Measurements from ENCODE around the gene OR5H2. TPM values are rescaled to one million over a fixed set of nuclear protein-coding genes. Genes with fewer than 3 reads are reported as not detected.

Gene OR5H2
- total and polyA plus RNA-seq, 2 donors (not counting 1 experiment from before 2014, with no cell fraction given) = not detected

DNA sequence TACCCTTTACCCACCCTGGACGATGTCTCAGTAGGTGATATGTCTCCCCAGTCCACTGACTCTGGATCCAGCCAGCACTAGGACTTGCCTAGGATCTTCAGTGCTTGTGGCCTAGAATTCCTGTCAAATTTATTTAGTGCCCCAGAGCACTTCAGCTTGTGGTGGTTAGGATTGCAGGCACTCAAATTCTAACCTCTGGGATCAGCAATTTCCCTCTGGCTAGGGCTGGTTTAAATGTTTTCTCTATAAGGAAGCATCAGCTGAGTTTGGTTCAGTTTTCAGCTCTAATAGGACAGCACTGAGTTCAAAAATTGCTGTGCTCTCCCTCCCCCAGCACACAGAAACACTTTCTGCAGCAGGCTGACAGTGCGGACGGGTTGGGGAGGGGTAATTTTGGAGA is 10.2 kb upstream of the OR5H2 start:
- no peak for DNase-seq
- no peak overlapping the region for H2AFZ ChIP-seq (ENCODE audit: insufficient read depth, low read depth, low read length, poor library complexity, severe bottlenecking)
- no peak overlapping the region for H3K9ac ChIP-seq (ENCODE audit: low read length)
- no peak overlapping the region for H3K4me3 ChIP-seq (ENCODE audit: control extremely low read depth in 1 of 5, extremely low read depth in 1 of 5, insufficient read depth in 1 of 5, low read depth in 2 of 5, low read length in 4 of 5)
- WGBS (ENCODE audit: insufficient coverage) = 100% methylated on average over 1 of the region's 3 CpGs
- CTCF ChIA-PET = no interaction called here
- Mint-ChIP-seq H3K4me3 (no peak overlapping the region), H3K27me3 (no peaks in the 10 kb centered on the region), H3K9me3 (ENCODE audit: insufficient read depth) (peaks cover 5% of the 10 kb centered on the region), H3K27ac (no peak overlapping the region), H3K4me1 (no peaks in the 10 kb centered on the region)
- no peaks in the 10 kb centered on the region for H3K79me2 ChIP-seq (ENCODE audit: control insufficient read depth, insufficient read depth, low read length)
- intact Hi-C loops (cut with micrococcal nuclease) = no loop called here
- TF ChIP-seq, protein P1, sequence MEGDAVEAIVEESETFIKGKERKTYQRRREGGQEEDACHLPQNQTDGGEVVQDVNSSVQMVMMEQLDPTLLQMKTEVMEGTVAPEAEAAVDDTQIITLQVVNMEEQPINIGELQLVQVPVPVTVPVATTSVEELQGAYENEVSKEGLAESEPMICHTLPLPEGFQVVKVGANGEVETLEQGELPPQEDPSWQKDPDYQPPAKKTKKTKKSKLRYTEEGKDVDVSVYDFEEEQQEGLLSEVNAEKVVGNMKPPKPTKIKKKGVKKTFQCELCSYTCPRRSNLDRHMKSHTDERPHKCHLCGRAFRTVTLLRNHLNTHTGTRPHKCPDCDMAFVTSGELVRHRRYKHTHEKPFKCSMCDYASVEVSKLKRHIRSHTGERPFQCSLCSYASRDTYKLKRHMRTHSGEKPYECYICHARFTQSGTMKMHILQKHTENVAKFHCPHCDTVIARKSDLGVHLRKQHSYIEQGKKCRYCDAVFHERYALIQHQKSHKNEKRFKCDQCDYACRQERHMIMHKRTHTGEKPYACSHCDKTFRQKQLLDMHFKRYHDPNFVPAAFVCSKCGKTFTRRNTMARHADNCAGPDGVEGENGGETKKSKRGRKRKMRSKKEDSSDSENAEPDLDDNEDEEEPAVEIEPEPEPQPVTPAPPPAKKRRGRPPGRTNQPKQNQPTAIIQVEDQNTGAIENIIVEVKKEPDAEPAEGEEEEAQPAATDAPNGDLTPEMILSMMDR (IDR thresholded peaks at IDR 0.05) = no peak
- TF ChIP-seq EZH2 (IDR thresholded peaks at IDR 0.05; ENCODE audit: borderline replicate concordance, insufficient read depth, low read depth, low read length, poor library complexity, severe bottlenecking) = no peak
- H3K36me3 ChIP-seq (replicated peaks in 1 of 2; ENCODE audit: control extremely low read depth in 1 of 2, control insufficient read depth in 1 of 2, extremely low read depth in 1 of 2, insufficient read depth in 2 of 2, low read length in 1 of 2) = no peaks in the 10 kb centered on the region
- no peak for ATAC-seq (ENCODE audit: low read depth)
- POLR2A ChIA-PET = no interaction called here
- H3K4me1 ChIP-seq (ENCODE audit: control insufficient read depth in 2 of 2, insufficient read depth in 2 of 2, low read length in 2 of 2) = no peaks in the 10 kb centered on the region
- H3K9me3 ChIP-seq (ENCODE audit: control extremely low read depth in 1 of 3, control insufficient read depth in 2 of 3, insufficient read depth in 1 of 3, low read length in 2 of 3) = peaks cover 0 to 20% (median 0%) of the 10 kb centered on the region in 3 donors
- no peak overlapping the region for H3K4me2 ChIP-seq (replicated peaks; ENCODE audit: low read depth, low read length, poor library complexity, severe bottlenecking)
- H3K27me3 ChIP-seq (replicated peaks in 1 of 4; ENCODE audit: control extremely low read depth in 1 of 4, control insufficient read depth in 3 of 4, insufficient read depth in 4 of 4, low read length in 3 of 4) = no peaks in the 10 kb centered on the region
- H3K27ac ChIP-seq (ENCODE audit: low read length in 2 of 2) = no peak overlapping the region
- no peaks in the 10 kb centered on the region for H4K20me1 ChIP-seq (ENCODE audit: control insufficient read depth, insufficient read depth, low read length, poor library complexity, severe bottlenecking)

DNA sequence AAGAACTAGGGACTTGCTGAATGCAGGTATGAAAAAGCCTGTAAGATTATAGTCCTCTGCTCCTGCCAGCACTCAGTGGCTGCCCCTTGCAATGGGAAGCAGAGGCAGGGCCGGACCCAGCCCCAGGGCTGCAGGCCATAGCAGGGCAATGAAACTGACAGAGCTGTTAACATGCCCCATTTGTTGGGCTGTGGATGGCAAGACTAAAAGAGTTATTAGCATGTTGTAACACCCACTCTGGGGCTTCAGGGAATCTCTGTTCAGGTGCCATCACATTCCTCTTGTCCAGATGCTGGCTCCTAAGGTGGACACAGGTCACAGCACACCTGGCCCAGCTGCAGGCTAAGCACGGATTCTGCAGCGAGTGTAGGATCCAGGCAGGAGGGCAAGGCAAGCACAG is 7.4 kb upstream of the OR5H2 start:
- WGBS (ENCODE audit: insufficient coverage) = 86% methylated on average over 3 of the region's 3 CpGs
- H3K4me1 ChIP-seq (ENCODE audit: control insufficient read depth in 2 of 2, insufficient read depth in 2 of 2, low read length in 2 of 2) = no peaks in the 10 kb centered on the region
- no peak overlapping the region for H3K9ac ChIP-seq (ENCODE audit: low read length)
- no peaks in the 10 kb centered on the region for H3K27me3 ChIP-seq (replicated peaks in 1 of 4; ENCODE audit: control extremely low read depth in 1 of 4, control insufficient read depth in 3 of 4, insufficient read depth in 4 of 4, low read length in 3 of 4)
- intact Hi-C loops (cut with micrococcal nuclease) = no loop called here
- no peaks in the 10 kb centered on the region for H3K79me2 ChIP-seq (ENCODE audit: control insufficient read depth, insufficient read depth, low read length)
- H2AFZ ChIP-seq (ENCODE audit: insufficient read depth, low read depth, low read length, poor library complexity, severe bottlenecking) = no peak overlapping the region
- H4K20me1 ChIP-seq (ENCODE audit: control insufficient read depth, insufficient read depth, low read length, poor library complexity, severe bottlenecking) = no peaks in the 10 kb centered on the region
- ATAC-seq (ENCODE audit: low read depth) = no peak
- Mint-ChIP-seq H3K9me3 (ENCODE audit: insufficient read depth) (peaks cover 4% of the 10 kb centered on the region), H3K4me3 (no peak overlapping the region), H3K27ac (no peak overlapping the region), H3K27me3 (no peaks in the 10 kb centered on the region), H3K4me1 (no peaks in the 10 kb centered on the region)
- H3K9me3 ChIP-seq (ENCODE audit: control extremely low read depth in 1 of 3, control insufficient read depth in 2 of 3, insufficient read depth in 1 of 3, low read length in 2 of 3) = peaks cover 0 to 15% (median 0%) of the 10 kb centered on the region in 3 donors
- no peak for TF ChIP-seq EZH2 (IDR thresholded peaks at IDR 0.05; ENCODE audit: borderline replicate concordance, insufficient read depth, low read depth, low read length, poor library complexity, severe bottlenecking)
- TF ChIP-seq, protein P1 (IDR thresholded peaks at IDR 0.05) = no peak
- ChIA-PET CTCF (no interaction called here), POLR2A (no interaction called here)
- no peak overlapping the region for H3K4me2 ChIP-seq (replicated peaks; ENCODE audit: low read depth, low read length, poor library complexity, severe bottlenecking)
- DNase-seq = no peak
- H3K27ac ChIP-seq (ENCODE audit: low read length in 2 of 2) = no peak overlapping the region
- H3K36me3 ChIP-seq (replicated peaks in 1 of 2; ENCODE audit: control extremely low read depth in 1 of 2, control insufficient read depth in 1 of 2, extremely low read depth in 1 of 2, insufficient read depth in 2 of 2, low read length in 1 of 2) = no peaks in the 10 kb centered on the region
- H3K4me3 ChIP-seq (ENCODE audit: control extremely low read depth in 1 of 5, extremely low read depth in 1 of 5, insufficient read depth in 1 of 5, low read depth in 2 of 5, low read length in 4 of 5) = no peak overlapping the region
